HG02588 (cell line): ENCODE results near the gene DOCK1.

Experiments
- ATAC-seq: cut with Tn5 transposase; IDR thresholded peaks from one replicate; pipeline ENCODE4 v1.9.1; 2021; ENCODE audit warnings: mild to moderate bottlenecking, moderate library complexity; ENCODE audit not compliant: unreplicated experiment

DOCK1 gene

GRCh38 chr10:127157506-127158200 lies 252.4 kb downstream of the DOCK1 start:
- no peak for ATAC-seq

GRCh38 chr10:127158662-127159061 lies 253.4 kb downstream of the DOCK1 start:
- no peak for ATAC-seq

GRCh38 chr10:127159648-127160245 lies 254.5 kb downstream of the DOCK1 start:
- no peak for ATAC-seq

- no peak for ATAC-seq
Measured at GRCh38 chr10:127161482-127161881, 256.3 kb downstream of the DOCK1 start.

- no peak for ATAC-seq
Measured at GRCh38 chr10:127162841-127163240, 257.6 kb downstream of the DOCK1 start.

- no peak for ATAC-seq
Measured at GRCh38 chr10:127168261-127168660, 263.0 kb downstream of the DOCK1 start.

- ATAC-seq = no peak
Measured at GRCh38 chr10:127174866-127175265, 269.6 kb downstream of the DOCK1 start.

GRCh38 chr10:127175357-127176110 lies 270.3 kb downstream of the DOCK1 start:
- ATAC-seq = no peak

- ATAC-seq = no peak
Measured at GRCh38 chr10:127176649-127177048, 271.4 kb downstream of the DOCK1 start.

- ATAC-seq = no peak
Measured at GRCh38 chr10:127179612-127180250, 274.5 kb downstream of the DOCK1 start.

- ATAC-seq = no peak
Measured at GRCh38 chr10:127182161-127182560, 276.9 kb downstream of the DOCK1 start.

GRCh38 chr10:127184582-127184981 lies 279.4 kb downstream of the DOCK1 start:
- ATAC-seq = no peak

GRCh38 chr10:127186813-127187212 lies 281.6 kb downstream of the DOCK1 start:
- ATAC-seq = no peak

- ATAC-seq = no peak
Measured at GRCh38 chr10:127189226-127189625, 284.0 kb downstream of the DOCK1 start.

GRCh38 chr10:127190427-127190826 lies 285.2 kb downstream of the DOCK1 start:
- no peak for ATAC-seq

- no peak for ATAC-seq
Measured at GRCh38 chr10:127193125-127193524, 287.9 kb downstream of the DOCK1 start.

GRCh38 chr10:127194111-127194510 lies 288.9 kb downstream of the DOCK1 start:
- ATAC-seq = no peak

- no peak for ATAC-seq
Measured at GRCh38 chr10:127194599-127194998, 289.4 kb downstream of the DOCK1 start.

- ATAC-seq = no peak
Measured at GRCh38 chr10:127195041-127195506, 289.8 kb downstream of the DOCK1 start.

GRCh38 chr10:127195571-127196281 lies 290.5 kb downstream of the DOCK1 start:
- ATAC-seq = no peak
